GM19324 (cell line): Measurements from ENCODE around the gene MAPT.

Experiments
- ATAC-seq: cut with Tn5 transposase; IDR thresholded peaks from one replicate; pipeline ENCODE4 v1.9.1; 2021; ENCODE audit warnings: mild to moderate bottlenecking, moderate library complexity; ENCODE audit not compliant: unreplicated experiment, low FRiP score

Gene MAPT

DNA sequence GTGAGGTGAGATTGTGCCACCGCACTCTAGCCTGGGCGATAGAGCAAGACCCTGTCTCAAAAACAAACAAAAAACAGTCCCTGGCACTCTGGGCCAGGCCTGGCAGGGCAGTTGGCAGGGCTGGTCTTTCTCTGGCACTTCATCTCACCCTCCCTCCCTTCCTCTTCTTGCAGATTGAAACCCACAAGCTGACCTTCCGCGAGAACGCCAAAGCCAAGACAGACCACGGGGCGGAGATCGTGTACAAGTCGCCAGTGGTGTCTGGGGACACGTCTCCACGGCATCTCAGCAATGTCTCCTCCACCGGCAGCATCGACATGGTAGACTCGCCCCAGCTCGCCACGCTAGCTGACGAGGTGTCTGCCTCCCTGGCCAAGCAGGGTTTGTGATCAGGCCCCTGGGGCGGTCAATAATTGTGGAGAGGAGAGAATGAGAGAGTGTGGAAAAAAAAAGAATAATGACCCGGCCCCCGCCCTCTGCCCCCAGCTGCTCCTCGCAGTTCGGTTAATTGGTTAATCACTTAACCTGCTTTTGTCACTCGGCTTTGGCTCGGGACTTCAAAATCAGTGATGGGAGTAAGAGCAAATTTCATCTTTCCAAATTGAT lies 129.5 kb downstream of the MAPT start:
- ATAC-seq: no peak

DNA sequence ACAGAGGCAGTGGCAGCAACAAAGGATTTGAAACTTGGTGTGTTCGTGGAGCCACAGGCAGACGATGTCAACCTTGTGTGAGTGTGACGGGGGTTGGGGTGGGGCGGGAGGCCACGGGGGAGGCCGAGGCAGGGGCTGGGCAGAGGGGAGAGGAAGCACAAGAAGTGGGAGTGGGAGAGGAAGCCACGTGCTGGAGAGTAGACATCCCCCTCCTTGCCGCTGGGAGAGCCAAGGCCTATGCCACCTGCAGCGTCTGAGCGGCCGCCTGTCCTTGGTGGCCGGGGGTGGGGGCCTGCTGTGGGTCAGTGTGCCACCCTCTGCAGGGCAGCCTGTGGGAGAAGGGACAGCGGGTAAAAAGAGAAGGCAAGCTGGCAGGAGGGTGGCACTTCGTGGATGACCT lies 130.2 kb downstream of the MAPT start:
- ATAC-seq: no peak

DNA sequence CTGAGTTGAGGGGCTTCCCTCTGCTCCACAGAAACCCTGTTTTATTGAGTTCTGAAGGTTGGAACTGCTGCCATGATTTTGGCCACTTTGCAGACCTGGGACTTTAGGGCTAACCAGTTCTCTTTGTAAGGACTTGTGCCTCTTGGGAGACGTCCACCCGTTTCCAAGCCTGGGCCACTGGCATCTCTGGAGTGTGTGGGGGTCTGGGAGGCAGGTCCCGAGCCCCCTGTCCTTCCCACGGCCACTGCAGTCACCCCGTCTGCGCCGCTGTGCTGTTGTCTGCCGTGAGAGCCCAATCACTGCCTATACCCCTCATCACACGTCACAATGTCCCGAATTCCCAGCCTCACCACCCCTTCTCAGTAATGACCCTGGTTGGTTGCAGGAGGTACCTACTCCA lies 130.7 kb downstream of the MAPT start:
- ATAC-seq: no peak

DNA sequence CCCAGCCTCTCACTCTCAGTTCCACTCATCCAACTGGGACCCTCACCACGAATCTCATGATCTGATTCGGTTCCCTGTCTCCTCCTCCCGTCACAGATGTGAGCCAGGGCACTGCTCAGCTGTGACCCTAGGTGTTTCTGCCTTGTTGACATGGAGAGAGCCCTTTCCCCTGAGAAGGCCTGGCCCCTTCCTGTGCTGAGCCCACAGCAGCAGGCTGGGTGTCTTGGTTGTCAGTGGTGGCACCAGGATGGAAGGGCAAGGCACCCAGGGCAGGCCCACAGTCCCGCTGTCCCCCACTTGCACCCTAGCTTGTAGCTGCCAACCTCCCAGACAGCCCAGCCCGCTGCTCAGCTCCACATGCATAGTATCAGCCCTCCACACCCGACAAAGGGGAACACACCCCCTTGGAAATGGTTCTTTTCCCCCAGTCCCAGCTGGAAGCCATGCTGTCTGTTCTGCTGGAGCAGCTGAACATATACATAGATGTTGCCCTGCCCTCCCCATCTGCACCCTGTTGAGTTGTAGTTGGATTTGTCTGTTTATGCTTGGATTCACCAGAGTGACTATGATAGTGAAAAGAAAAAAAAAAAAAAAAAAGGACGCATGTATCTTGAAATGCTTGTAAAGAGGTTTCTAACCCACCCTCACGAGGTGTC lies 131.3 kb downstream of the MAPT start:
- no peak for ATAC-seq

DNA sequence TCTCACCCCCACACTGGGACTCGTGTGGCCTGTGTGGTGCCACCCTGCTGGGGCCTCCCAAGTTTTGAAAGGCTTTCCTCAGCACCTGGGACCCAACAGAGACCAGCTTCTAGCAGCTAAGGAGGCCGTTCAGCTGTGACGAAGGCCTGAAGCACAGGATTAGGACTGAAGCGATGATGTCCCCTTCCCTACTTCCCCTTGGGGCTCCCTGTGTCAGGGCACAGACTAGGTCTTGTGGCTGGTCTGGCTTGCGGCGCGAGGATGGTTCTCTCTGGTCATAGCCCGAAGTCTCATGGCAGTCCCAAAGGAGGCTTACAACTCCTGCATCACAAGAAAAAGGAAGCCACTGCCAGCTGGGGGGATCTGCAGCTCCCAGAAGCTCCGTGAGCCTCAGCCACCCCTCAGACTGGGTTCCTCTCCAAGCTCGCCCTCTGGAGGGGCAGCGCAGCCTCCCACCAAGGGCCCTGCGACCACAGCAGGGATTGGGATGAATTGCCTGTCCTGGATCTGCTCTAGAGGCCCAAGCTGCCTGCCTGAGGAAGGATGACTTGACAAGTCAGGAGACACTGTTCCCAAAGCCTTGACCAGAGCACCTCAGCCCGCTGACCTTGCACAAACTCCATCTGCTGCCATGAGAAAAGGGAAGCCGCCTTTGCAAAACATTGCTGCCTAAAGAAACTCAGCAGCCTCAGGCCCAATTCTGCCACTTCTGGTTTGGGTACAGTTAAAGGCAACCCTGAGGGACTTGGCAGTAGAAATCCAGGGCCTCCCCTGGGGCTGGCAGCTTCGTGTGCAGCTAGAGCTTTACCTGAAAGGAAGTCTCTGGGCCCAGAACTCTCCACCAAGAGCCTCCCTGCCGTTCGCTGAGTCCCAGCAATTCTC lies 132.1 kb downstream of the MAPT start:
- no peak for ATAC-seq

DNA sequence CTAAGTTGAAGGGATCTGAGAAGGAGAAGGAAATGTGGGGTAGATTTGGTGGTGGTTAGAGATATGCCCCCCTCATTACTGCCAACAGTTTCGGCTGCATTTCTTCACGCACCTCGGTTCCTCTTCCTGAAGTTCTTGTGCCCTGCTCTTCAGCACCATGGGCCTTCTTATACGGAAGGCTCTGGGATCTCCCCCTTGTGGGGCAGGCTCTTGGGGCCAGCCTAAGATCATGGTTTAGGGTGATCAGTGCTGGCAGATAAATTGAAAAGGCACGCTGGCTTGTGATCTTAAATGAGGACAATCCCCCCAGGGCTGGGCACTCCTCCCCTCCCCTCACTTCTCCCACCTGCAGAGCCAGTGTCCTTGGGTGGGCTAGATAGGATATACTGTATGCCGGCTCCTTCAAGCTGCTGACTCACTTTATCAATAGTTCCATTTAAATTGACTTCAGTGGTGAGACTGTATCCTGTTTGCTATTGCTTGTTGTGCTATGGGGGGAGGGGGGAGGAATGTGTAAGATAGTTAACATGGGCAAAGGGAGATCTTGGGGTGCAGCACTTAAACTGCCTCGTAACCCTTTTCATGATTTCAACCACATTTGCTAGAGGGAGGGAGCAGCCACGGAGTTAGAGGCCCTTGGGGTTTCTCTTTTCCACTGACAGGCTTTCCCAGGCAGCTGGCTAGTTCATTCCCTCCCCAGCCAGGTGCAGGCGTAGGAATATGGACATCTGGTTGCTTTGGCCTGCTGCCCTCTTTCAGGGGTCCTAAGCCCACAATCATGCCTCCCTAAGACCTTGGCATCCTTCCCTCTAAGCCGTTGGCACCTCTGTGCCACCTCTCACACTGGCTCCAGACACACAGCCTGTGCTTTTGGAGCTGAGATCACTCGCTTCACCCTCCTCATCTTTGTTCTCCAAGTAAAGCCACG lies 133.0 kb downstream of the MAPT start:
- ATAC-seq: no peak

DNA sequence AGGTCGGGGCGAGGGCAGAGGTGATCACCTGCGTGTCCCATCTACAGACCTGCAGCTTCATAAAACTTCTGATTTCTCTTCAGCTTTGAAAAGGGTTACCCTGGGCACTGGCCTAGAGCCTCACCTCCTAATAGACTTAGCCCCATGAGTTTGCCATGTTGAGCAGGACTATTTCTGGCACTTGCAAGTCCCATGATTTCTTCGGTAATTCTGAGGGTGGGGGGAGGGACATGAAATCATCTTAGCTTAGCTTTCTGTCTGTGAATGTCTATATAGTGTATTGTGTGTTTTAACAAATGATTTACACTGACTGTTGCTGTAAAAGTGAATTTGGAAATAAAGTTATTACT lies 133.6 kb downstream of the MAPT start:
- no peak for ATAC-seq

DNA sequence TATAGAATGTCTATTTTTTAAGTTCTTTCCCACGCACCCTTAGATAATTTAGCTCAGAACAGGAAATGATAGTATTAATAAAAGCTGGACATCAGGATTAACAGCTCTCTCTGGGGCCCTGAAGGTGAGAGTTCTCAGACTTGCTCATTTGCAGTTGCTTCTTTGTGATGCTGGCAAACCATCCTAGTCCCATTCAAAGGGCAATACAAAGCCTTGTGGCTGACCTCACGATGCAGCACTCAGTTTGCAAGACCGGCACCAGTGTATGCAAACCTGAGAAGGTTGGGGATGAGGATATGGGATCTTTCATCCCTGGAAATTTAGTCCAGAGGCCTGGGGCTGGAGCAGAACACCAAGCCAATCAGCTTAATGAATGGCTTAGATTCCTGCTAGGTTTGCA lies 134.0 kb downstream of the MAPT start:
- ATAC-seq: no peak

DNA sequence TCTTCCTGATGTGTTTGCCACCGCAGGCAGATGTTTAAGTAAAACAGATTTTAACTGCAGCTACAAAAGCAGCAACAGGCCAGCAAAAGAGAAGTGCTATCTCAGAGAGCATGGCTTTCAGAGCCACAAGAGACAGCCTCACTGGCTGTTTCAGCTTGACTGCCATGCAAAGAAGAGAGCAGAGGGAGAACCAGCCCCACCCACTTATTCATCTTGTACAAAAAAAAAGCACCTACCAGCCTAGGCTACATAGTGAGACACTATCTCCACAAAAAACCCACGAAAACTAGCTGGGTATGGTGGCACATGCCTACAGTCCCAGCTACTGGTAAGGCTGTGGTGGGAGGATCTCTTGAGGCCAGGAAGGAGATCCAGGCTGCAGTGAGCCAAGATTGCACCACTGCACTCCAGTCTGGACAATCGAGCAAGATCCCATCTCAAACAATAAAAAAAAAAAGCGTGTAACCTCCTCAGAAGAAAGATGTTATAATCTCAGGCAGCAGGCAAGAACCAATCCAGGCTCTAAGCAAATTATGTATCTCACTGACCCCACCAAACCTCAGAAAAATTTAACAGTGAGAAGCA lies 134.7 kb downstream of the MAPT start:
- ATAC-seq: no peak

DNA sequence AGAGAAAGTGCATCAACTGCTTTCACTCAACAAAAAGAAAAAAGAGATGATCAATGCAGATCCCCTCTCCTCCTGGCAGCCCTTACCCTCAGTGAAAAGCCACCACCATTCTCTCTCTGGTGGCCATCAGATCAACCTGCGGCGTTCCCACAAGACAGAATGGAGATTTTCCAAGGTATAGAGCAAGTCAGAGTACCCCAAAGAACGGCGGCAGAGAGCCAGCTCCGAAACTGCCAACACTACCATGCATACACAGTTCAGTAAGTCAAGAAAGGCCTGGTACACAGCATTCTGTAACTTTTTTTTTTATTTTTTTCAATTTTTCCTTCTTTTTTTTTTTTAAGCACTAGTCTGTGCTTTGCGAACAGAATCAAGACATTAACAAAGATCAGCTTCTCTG lies 135.3 kb downstream of the MAPT start:
- no peak for ATAC-seq

DNA sequence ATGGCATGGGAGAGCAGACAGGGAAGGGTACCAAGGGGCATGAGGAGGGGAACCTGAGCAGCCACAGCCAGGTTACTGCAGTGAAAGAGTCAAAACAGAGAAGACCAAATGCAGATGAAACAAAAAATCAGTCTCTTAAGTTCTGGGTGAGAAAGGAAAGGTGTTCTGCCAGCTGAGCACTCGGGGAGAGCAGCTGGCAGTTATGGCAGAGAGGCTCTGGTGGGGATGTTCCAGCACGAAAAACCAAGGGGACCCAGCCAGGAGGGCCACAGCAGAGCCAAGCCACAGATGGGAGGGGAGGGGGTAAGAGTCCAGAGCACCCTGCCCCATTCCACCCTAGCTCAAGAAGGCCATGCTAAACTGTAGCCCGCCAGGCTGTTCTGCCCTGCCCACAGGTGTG lies 136.4 kb downstream of the MAPT start:
- no peak for ATAC-seq

DNA sequence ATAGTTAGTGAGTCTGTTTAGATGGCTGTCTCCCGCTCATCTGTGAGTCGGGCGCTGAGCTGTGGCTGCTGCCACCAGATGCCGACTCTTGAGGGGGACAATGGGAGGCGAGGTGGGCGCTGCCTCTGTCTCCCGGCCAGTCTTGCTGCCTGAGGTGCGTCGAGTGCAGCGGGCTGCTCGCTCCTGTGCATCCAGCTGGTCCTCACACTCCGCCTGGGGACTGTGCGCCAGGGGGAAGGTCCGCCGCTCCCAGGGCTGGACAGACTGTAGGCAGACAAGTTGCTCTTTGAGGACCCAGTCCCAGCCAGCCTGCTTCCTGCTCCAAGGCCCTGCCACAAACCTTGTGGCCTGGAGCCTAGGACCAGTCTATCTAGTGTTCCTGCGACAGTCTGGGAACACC lies 137.1 kb downstream of the MAPT start:
- ATAC-seq: no peak

DNA sequence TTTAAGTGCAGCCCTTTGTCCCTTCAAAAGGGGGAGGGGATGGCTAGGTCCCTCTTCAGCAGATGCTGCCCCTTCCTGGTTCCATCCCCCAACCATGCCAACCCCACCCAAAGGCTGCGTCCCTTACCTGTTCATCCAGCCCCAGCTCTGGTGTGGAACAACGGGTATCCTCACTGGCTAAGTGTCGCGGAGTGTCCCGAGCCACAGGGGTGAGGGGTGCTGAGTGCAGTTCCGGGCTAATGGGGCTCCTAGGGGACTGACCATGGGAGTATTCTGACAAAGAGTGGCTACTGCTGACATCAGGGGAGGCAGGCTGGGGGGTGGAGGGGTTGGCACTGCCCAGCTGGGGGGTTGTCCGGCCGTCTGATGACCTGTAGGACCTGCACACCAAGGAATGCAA lies 137.6 kb downstream of the MAPT start:
- ATAC-seq: no peak

DNA sequence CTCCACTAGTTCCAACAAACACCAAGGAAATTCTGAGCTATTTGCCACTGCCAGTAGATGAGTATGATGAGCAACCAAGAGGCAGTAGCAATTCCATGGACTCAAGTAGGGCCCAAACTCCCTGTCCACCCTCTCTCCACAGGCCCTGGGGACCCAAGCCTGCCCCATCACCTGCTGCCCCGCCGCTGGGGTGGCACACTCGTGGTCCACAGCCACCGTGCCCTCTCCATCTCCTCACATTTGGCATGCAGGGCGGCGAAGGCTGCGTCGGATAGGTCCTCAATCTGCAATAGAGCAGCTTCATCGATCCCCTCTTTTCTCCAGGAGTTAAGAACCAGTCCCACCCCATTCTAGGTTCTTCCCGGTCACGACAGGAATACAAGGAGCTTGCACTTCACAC lies 138.6 kb downstream of the MAPT start:
- no peak for ATAC-seq

DNA sequence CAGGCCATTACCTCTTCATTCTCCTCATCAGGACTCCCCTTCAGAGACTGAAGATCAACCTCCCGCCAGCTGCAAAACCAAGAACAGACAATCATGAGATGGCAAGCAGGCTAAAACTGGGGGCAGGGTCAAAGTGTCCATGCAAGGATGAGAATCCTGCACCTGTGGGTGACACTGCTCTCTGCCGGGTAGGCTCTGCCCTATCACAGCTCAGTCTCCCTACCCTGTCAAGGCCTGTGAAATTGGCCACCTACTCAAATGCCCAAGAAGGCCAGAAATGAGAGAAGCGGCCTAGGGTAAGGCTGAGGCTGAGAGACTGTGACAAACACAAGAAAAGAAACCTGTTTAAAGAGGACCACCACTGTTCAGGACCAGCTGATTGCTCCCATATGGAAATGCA lies 139.0 kb downstream of the MAPT start:
- ATAC-seq: no peak

DNA sequence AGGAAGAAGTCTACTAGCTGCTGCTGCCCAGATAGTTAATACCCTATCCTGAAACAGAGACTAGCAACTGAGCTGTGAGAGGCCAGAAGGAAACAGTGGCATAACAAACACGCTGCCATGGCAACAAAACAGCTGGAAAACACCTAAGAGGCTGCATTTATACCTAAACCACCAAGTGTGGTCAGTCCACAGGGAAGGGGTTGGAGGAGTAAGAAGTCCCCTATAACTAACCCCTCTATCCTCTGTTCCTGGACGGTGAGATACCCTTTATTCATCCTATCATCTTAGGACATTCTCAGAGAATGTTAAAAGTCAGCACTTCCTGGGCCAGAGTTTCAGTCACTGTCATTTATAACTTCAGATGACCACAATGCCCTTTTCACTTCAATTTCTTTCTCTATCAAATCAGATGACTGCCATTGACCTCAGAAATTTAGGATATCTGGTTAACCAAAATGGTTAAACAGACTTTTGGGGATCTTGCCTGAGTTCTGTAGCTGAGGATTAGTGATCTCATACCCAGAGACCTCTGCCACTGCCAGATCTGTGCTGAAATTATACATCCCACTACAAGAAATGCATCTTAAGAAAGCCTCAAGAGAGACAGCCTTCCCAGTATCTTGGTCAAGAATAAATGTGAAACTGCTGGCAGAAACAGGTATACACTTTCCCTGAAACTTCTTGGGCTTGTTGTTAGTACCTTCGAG lies 140.9 kb downstream of the MAPT start:
- no peak for ATAC-seq

DNA sequence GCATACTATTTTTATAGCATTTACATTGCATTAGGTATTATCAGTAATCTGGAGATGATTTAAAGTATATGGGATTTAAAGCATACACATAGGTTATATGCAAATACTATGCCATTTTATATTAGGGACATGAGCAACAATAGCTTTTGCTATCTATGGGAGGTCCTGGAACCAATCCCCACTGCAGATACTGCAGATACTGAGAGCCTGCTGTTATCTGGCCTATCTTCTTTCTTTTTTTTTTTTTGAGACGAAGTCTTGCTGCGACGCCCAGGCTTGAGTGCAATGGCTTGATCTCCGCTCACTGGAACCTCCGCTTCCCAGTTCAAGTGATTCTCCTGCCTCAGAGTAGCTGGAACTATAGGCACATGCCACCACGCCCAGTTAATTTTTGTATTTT lies 142.1 kb downstream of the MAPT start:
- no peak for ATAC-seq

DNA sequence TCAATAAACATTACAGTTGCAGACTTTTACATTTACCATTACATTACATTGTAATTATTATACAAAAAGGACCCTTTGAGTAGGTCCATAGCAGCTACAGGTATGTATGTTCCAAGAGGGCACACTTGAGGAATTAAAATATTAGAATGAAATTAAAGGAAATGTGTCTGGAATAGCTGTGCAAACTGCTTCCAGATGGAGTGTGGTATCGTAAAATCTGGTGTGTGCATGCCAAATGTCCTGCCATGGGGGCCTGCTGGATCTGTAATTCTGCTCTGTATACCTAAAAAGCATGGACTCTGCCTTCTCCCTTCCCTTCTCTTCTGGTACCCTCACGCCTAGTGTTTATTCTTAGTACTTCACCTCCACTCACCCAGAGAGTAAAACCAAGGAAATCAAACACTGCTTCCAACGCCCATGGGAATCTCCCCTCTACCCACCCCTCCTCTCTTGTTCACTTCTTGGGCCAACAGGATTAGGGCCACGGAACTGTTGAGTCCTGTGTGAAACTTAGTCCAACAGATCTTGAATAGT lies 143.4 kb downstream of the MAPT start:
- no peak for ATAC-seq

DNA sequence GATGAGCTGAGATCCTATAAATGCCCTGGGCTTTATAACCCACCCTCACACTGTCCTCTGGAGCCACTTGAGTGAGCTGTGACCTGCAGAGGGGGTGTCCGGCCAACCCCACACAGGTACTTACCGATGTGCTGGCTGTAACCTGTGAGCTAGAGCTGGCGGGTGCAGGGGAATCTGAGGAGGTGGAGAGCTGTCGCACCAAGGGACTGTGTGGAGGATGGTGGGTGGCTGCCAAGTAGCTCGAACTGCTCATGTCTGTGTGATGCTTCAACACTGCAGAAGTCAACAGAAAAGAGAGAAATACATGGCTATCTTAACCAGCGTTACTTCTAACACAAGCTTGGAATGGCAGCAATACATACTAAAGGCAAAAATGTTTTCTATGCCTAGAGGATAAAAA lies 144.1 kb downstream of the MAPT start:
- ATAC-seq: no peak

DNA sequence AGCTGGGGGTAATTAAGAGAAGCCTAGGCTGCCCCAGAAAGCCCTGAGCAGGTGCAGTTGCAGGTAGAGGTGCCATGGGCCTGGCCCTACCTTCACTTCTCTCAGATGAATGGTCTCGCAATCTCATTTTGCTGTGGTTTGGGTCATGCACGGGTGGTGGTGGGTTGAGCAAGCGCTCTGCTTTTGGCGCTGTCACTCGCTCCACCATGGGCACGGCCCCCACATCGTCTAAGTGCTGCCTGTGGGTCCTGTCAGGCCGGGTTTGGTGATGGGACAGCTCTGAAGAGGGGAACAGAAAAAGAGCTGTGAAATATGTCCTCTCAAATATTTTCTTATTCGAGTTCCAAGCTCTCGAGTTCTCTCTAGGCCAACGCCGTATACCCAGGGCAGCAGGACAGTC lies 144.6 kb downstream of the MAPT start:
- ATAC-seq: no peak
